GM18498 (cell line): ENCODE measurements around the gene PTF1A.
"Not testable (repeated sequence)": the region's sequence is repeated elsewhere in the genome, so short reads cannot be mapped to it uniquely, and the experiment has no call there.

Experiments
- ATAC-seq: cut with Tn5 transposase; IDR thresholded peaks from one replicate; pipeline ENCODE4 v1.9.1; 2021; ENCODE audit warnings: mild to moderate bottlenecking, moderate library complexity; ENCODE audit not compliant: unreplicated experiment

Gene PTF1A

GRCh38 chr10:23203369-23204325 lies 11.5 kb downstream of the PTF1A start:
- no peak for ATAC-seq

DNA sequence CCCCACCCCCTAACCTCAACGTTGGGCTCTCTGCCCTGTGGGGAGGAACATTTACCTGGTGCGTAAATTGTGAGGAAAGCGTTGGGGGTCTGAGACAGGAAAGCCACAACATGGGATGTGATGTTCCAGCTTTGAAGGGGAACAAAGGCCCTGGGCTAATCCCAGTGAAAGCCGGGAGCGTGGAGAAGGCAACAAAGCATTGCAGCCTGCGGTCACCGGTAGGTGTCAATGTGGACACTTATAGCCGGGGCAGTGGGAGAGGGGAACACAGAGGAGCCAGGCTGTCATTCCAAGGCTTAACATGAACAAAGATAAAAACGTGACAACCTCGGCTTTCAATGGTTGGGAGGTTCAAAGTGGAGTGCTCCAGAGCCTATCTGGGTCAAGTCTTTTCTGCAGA lies 12.7 kb downstream of the PTF1A start:
- ATAC-seq: no peak

DNA sequence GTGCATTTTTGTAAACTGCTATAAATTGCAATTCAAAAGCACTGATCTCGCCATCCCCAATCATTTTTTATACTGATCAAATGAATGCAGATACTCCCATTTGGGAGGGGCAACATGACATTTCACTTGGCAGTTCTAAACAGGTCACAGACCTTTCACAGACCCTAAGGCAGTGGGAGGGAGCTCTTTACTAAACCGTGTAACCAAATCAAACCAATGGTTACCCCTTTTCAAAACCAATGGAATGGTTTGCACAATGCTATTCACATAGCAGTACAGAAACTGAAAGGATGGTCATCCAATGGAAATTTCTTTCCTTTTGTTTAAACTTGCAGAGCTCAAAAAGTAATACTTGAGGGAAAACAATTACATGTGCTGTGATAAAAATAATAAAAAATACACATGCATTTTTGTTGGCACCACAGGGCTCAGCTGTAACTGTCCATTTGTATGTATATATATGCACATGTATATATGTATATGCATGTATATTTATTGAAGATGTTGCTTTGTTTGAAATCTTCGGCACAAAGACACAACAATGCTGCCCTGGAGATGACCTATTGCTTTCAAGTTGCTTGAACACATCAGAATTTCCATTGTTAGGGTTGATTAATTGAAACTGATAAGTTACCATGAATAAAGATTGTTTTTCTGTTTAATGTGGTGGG lies 14.0 kb downstream of the PTF1A start:
- no peak for ATAC-seq

GRCh38 chr10:23217471-23217870 lies 25.4 kb downstream of the PTF1A start:
- no peak for ATAC-seq

- ATAC-seq: no peak
Observed at GRCh38 chr10:23230582-23230981, 38.5 kb downstream of the PTF1A start.

GRCh38 chr10:23238015-23238414 lies 45.9 kb downstream of the PTF1A start:
- ATAC-seq: no peak

- ATAC-seq: not testable (repeated sequence)
Observed at GRCh38 chr10:23241779-23242178, 49.7 kb downstream of the PTF1A start.
